Central memory CD8-positive, alpha-beta T cell (primary cell): ENCODE results near the gene EPB41L2.
"Not testable (repeated sequence)": the region's sequence is repeated elsewhere in the genome, so short reads cannot be mapped to it uniquely, and the experiment has no call there.

Experiments used
- ATAC-seq: fragments of 150-1000 bp; cut with Tn5 transposase; replicated peaks from 2 replicates; pipeline ENCODE4 v1.10.0; 2022; ENCODE audit warnings: mild to moderate bottlenecking, moderate FRiP score, moderate number of reproducible peaks; ENCODE audit not compliant: poor library complexity, severe bottlenecking; ENCODE audit errors: extremely low read depth
- DNase-seq, 2 donors: peaks; one replicate each; pipeline ENCODE4 v3.0.0; 2021; ENCODE audit warnings: low spot score in 2 of 2
- H3K27ac Mint-ChIP-seq: one replicate; pipeline ENCODE4 v1.8.0; 2022; ENCODE audit warnings: low read depth, mild to moderate bottlenecking, moderate library complexity, mixed read lengths
- H3K27me3 Mint-ChIP-seq: one replicate; pipeline ENCODE4 v1.8.0; 2022; ENCODE audit warnings: mixed read lengths
- H3K36me3 Mint-ChIP-seq: one replicate; pipeline ENCODE4 v1.8.0; 2022; ENCODE audit warnings: mild to moderate bottlenecking, moderate library complexity, mixed read lengths; ENCODE audit not compliant: insufficient read depth
- H3K4me1 Mint-ChIP-seq: one replicate; pipeline ENCODE4 v1.8.0; 2022; ENCODE audit warnings: mixed read lengths
- H3K4me3 Mint-ChIP-seq: one replicate; pipeline ENCODE4 v1.8.0; 2022; ENCODE audit warnings: mild to moderate bottlenecking, moderate library complexity, mixed read lengths
- H3K9me3 Mint-ChIP-seq: one replicate; pipeline ENCODE4 v1.8.0; 2022; ENCODE audit warnings: mixed read lengths

Gene EPB41L2

DNA sequence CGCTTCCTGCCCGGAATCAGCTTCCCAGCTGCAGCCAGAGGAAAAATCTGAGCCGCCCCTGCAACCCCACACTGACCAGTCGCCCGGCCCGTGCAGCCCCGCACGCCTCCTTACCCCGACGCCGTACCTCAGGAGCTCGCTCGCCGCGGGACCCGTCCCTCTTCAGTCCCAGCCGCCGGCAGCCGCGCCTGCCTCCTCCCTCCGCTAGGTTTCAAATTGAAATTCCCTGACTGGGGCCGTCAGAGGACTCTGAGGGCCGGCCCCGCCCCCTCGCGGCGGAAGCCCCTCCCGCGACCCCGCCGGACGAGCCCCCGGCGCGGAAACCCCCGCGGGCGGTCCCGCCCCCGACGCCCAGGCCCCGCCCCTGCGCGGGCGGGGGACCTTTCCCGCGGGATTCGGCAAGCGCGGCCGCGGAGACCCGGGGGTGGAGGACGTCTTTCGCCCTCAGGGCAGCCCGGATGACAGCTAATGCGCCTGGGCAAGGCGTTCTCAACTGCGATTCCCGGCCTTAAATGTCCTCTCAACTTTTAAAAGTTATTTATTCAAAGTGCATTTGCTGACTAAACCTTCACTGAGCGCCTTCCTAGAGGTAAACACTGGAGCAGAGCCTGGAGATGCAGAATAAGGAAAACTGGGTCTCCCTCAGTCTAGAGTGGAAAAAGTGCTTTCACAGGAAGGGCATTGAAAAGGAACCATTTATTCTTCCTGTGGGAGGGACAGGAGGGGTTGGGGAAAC lies at the start of gene EPB41L2:
TSS of gene EPB41L2 (minus strand) at position 218 of the 736 bp plus-strand sequence. CDS start 106,760 bp downstream, outside the sequence.
- Mint-ChIP-seq H3K4me3 (peak within 1 kb of the TSS; percentile 61), H3K36me3 (peaks cover 1% of the 10 kb centered on the region), H3K27me3 (no peaks in the 10 kb centered on the region), H3K27ac (peak within 1 kb of the TSS; percentile 42), H3K4me1 (peaks cover 21% of the 10 kb centered on the region), H3K9me3 (no peaks in the 10 kb centered on the region)
- DNase-seq (peak; percentile 59 to 66), ATAC-seq (peak; percentile 86)

DNA sequence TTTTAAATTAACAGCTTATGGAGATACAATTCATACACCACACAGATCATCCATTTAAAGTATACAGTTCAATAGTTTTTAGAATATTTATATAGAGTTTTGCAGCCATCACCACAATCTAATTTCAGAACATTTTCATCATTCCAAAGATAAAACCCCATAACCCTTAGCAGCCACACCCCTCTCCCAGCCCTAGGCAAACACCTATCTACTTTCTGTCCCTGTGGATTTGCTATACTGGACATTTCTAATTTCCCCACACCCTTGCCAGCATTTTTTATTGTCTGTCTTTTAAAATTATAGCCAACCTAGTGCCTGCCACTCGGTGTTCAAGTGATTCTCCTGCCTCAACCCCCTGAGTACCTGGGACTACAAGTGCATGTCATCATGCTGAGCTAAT lies 49.2 kb upstream of the EPB41L2 start:
- H3K4me1 Mint-ChIP-seq: no peaks in the 10 kb centered on the region
- H3K27me3 Mint-ChIP-seq: peaks cover 30% of the 10 kb centered on the region
- H3K9me3 Mint-ChIP-seq: no peaks in the 10 kb centered on the region
- peaks cover 3% of the 10 kb centered on the region for H3K36me3 Mint-ChIP-seq
- no peak overlapping the region for H3K27ac Mint-ChIP-seq
- ATAC-seq: no peak
- H3K4me3 Mint-ChIP-seq: no peak overlapping the region
- DNase-seq: no peak

DNA sequence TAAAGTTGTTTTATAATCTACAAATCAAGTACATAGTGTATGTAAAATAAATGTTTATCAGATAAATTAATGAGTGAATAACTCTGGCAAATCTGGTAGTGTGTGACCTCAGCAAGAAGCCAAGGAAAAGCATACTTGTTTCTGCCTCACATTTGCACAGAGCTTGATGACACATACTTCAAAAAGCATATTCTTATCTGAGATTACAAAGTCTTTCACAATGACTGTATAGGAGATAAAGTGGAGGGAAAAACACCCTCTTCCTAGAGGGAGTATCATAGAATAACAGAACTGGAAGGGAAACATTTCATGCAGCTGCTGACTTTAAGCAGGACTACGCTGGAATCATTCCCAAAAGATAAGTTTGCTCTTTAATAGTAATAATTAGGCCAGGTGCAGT lies 44.1 kb upstream of the EPB41L2 start:
- Mint-ChIP-seq H3K27me3 (peaks cover 23% of the 10 kb centered on the region), H3K27ac (no peak overlapping the region), H3K9me3 (no peaks in the 10 kb centered on the region), H3K36me3 (peaks cover 3% of the 10 kb centered on the region), H3K4me1 (no peaks in the 10 kb centered on the region), H3K4me3 (no peak overlapping the region)
- no peak for DNase-seq
- ATAC-seq: no peak

DNA sequence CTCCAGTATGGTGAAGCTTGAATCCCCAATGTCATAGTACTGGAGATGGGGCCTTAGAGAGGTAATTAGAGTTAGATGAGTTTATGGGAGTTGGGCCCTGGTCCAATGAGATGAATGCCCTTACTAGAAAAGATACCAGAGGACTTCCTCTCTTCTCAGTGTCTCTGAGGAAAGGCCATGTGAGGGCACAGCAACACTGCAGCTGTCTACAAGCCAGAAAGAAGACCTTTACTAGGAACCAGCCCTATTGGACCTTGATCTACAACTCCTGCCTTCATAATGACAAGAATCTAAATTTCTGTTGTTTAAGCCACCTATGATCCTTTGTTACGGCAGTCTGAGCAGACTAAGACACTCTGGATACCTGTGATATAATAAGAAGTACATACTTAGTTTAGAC lies 40.9 kb upstream of the EPB41L2 start:
- DNase-seq: no peak
- peaks cover 3% of the 10 kb centered on the region for H3K36me3 Mint-ChIP-seq

DNA sequence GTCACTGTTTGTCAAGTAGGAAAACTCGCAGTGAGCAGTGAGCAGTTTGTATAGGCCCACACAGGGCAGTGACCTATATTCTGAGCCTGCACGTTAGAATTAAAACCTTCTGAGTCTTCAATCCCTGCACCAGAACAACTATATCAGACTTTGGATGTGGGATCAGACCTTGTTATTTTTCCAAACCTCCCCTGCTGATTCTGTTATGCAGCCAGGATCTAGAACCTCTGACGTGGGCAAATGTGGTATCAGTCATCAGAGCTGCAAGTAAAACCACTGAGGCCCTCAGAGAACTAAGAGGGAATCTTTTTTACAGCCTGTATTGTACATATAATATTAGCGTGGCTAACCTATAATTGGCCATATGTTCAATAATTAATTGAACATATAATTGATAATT lies 40.3 kb upstream of the EPB41L2 start:
- Mint-ChIP-seq H3K27ac (no peak overlapping the region), H3K36me3 (peaks cover 2% of the 10 kb centered on the region), H3K4me1 (no peaks in the 10 kb centered on the region), H3K27me3 (peaks cover 28% of the 10 kb centered on the region), H3K9me3 (no peaks in the 10 kb centered on the region), H3K4me3 (no peak overlapping the region)
- ATAC-seq (no peak), DNase-seq (no peak)

More for the DNA sequence above, 40.9 kb upstream of the EPB41L2 start:
- H3K27me3 Mint-ChIP-seq: peaks cover 27% of the 10 kb centered on the region
- no peaks in the 10 kb centered on the region for H3K4me1 Mint-ChIP-seq
- no peak overlapping the region for H3K27ac Mint-ChIP-seq
- no peak for ATAC-seq
- no peaks in the 10 kb centered on the region for H3K9me3 Mint-ChIP-seq
- no peak overlapping the region for H3K4me3 Mint-ChIP-seq

DNA sequence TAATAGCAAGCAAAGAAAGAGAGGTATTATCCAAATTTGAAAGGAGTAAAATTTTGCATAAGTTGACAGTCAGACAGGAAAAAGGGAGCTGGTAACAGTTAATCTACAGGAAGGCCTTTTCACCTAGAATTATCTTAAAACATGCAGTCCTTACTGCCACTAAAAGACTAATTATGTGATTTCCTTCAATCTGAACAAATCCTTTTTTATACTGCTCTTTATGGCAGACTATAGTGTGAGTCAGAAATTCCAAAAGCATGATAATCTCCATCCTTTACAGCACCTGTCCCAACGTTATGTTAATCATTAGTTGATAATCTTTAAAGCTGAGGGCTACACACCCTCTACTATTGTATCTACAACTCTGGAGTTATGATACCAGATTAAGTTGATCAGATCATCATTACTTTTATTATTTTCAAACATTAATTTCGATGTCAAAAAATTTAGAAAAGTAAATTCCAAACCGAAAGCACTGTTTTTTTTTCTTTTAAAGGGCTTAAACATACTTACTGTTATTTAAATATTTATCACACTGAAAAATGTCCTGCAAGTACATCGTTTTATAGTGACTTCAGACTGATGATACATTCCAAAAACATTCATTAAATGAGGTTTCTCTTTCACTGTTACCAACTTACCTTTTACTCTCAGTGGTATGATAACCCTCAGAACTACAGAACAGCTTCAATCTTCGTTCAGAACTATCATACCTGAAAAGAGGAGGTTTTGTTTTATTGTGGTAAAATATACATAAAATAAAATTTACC lies 39.1 kb upstream of the EPB41L2 start:
- Mint-ChIP-seq H3K36me3 (no peaks in the 10 kb centered on the region), H3K9me3 (no peaks in the 10 kb centered on the region), H3K4me3 (no peak overlapping the region), H3K27ac (no peak overlapping the region), H3K27me3 (peaks cover 28% of the 10 kb centered on the region), H3K4me1 (no peaks in the 10 kb centered on the region)
- ATAC-seq (no peak), DNase-seq (no peak)

DNA sequence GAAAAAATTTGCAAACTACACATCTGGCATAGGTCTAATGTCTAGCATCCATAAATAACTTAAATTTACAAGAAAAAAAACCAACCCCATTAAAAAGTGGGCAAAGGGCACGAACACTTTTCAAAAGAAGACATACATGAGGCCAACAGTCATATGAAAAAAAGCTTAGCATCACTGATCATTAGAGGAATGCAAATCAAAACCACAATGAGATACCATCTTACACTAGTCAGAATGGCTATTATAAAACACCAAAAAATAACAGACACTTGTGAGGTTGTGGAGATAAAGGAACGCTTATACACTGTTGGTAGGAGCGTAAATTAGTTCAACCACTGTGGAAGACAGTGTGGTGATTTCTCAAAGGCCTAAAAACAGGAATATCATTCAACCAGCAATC lies 33.7 kb upstream of the EPB41L2 start:
- Mint-ChIP-seq H3K4me3 (no peak overlapping the region), H3K4me1 (no peaks in the 10 kb centered on the region), H3K36me3 (no peaks in the 10 kb centered on the region), H3K9me3 (no peaks in the 10 kb centered on the region), H3K27me3 (peaks cover 43% of the 10 kb centered on the region), H3K27ac (no peak overlapping the region)
- DNase-seq (no peak), ATAC-seq (no peak)

DNA sequence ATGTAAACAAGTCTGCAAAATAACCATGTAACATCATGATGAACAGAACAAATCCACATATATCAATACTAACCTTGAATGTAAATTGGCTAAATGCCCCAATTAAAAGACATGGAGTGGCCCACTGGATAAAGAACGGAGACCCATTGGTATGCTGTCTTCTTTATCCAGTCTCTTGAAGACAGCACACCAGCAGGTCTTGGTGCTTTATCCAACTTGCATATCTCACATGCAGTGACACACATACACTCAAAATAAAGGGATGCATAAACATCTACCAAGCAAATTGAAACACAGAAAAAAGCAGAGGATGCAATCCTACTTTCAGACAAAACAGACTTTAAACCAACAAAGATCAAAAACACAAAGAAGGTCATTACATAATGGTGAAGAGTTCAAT lies 30.3 kb upstream of the EPB41L2 start:
- Mint-ChIP-seq H3K36me3 (no peaks in the 10 kb centered on the region), H3K4me3 (no peak overlapping the region), H3K9me3 (no peaks in the 10 kb centered on the region), H3K27me3 (peaks cover 42% of the 10 kb centered on the region), H3K27ac (no peak overlapping the region), H3K4me1 (no peaks in the 10 kb centered on the region)
- DNase-seq (no peak), ATAC-seq (no peak)

DNA sequence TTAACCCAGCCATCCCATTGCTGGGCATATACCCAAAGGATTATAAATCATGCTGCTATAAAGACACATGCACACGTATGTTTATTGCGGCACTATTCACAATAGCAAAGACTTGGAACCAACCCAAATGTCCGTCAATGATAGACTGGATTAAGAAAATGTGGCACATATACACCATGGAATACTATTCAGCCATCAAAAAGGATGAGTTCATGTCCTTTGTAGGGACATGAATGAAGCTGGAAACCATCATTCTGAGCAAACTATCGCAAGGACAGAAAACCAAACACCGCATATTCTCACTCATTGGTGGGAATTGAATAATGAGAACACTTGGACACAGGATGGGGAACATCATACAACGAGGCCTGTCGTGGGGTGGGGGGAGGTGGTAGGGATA lies 28.9 kb upstream of the EPB41L2 start:
- not testable (repeated sequence) for H3K36me3 Mint-ChIP-seq, DNase-seq, H3K4me1 Mint-ChIP-seq, H3K27ac Mint-ChIP-seq, H3K4me3 Mint-ChIP-seq, ATAC-seq, H3K9me3 Mint-ChIP-seq
- peaks cover 56% of the 10 kb centered on the region for H3K27me3 Mint-ChIP-seq

DNA sequence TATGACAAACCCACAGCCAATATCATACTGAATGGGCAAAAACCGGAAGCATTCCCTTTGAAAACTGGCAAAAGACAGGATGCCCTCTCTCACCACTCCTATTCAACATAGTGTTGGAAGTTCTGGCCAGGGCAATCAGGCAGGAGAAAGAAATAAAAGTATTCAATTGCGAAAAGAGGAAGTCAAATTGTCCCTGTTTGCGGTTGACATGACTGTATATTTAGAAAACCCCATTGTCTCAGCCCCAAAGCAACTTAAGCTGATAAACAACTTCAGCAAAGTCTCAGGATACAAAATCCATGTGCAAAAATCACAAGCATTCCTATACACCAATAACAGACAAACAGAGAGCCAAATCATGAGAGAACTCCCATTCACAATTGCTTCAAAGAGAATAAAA lies 27.3 kb upstream of the EPB41L2 start:
- H3K27me3 Mint-ChIP-seq: peaks cover 66% of the 10 kb centered on the region
- not testable (repeated sequence) for ATAC-seq, H3K36me3 Mint-ChIP-seq, H3K9me3 Mint-ChIP-seq, H3K4me1 Mint-ChIP-seq, H3K27ac Mint-ChIP-seq, H3K4me3 Mint-ChIP-seq, DNase-seq

DNA sequence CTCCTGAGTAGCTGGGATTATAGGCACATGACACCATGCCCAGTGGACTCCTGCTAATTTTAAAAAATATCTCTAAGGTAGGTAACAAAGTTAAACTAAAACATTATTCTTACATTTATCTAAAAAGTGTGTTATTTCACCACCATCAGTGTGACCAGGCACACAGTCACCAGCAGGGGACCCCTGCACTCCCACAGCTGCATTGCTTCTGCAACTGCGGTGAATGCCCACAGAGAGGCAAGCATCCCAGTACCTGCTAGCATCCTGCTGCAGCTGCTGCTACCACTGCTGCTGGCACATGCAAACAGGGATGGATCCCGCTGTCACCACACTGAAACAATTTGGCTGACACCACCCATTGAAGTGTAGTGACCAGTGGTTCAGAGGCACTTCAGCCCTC lies 21.9 kb upstream of the EPB41L2 start:
- ATAC-seq: no peak

DNA sequence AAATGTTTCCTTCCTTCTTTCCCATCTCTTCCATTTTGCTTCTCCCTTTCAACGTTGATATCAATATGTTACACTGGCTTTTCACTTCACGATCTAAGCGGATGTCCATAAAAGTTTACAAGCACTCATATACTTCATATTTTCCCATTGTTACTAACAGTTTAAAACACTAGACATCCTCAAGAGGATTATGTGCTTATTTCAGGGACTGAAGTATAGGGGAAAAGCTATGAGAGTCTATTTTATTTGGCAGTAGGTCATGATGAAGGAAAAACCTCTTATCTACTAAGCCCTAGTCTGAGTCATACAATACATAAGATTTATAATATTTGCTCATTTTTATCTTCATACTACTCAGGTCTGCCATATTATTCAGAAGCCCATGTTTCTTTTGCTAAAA lies 20.6 kb upstream of the EPB41L2 start:
- DNase-seq: no peak

More for the DNA sequence above, 21.9 kb upstream of the EPB41L2 start:
- Mint-ChIP-seq H3K36me3 (no peaks in the 10 kb centered on the region), H3K9me3 (peaks cover 5% of the 10 kb centered on the region), H3K4me1 (no peaks in the 10 kb centered on the region), H3K27ac (no peak overlapping the region), H3K27me3 (peaks cover 43% of the 10 kb centered on the region), H3K4me3 (no peak overlapping the region)
- DNase-seq: no peak

DNA sequence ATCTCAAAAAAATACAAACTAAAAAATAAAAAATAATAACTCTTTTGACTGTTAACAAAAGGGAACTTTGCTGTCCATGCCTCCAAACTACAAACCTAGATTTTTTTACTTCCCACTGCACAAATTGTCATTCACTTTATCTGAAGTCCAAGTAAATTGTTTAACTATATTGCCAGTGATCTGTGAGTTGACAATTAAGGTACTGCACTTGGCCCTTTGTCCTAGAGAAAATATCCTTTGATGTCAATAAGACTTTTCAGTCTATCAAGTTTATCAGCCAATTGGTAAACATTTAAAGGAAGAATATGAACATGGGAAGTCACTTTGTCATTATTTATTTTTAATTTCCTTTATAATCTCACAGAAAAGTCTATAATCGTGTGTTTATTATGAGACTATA lies 19.3 kb upstream of the EPB41L2 start:
- peaks cover 1% of the 10 kb centered on the region for H3K9me3 Mint-ChIP-seq
- no peak for ATAC-seq
- no peak overlapping the region for H3K27ac Mint-ChIP-seq
- H3K36me3 Mint-ChIP-seq: no peaks in the 10 kb centered on the region
- H3K4me1 Mint-ChIP-seq: no peaks in the 10 kb centered on the region
- H3K4me3 Mint-ChIP-seq: no peak overlapping the region
- DNase-seq: no peak
- H3K27me3 Mint-ChIP-seq: peaks cover 23% of the 10 kb centered on the region

More for the DNA sequence above, 20.6 kb upstream of the EPB41L2 start:
- Mint-ChIP-seq H3K9me3 (peaks cover 5% of the 10 kb centered on the region), H3K27me3 (peaks cover 30% of the 10 kb centered on the region), H3K4me1 (no peaks in the 10 kb centered on the region), H3K27ac (no peak overlapping the region), H3K4me3 (no peak overlapping the region), H3K36me3 (no peaks in the 10 kb centered on the region)
- no peak for ATAC-seq
